IMR-90 (cell line): ENCODE results near the gene NHLH2. TPM values are rescaled to one million over a fixed set of nuclear protein-coding genes. Genes with fewer than 3 reads are reported as not detected.

ENCODE experiments used
- ATAC-seq: fragments of 200-7000 bp; cut with Tn5 transposase; 2 replicates; pipeline ENCODE4 v1.9.1; 2020; ENCODE audit warnings: low read depth, mild to moderate bottlenecking, moderate library complexity
- BruUV-seq: library from RNA; stranded (reverse); fragments of 400-500 nt; replicated peaks from 2 replicates; lab custom pipeline; 2021; lab: Mats Ljungman, UMichigan
- CTCF ChIA-PET: fragments of 300-600 bp; formaldehyde crosslinking; extraction: SDS; loops from one replicate; lab custom pipeline; 2021; ENCODE audit warnings: antibody characterized with exemption; lab: Yijun Ruan, JAX
- POLR2A ChIA-PET: fragments of 300-600 bp; sonication (Branson Sonifier 250); formaldehyde crosslinking; loops from one replicate; lab custom pipeline; 2022; ENCODE audit warnings: antibody characterized with exemption; ENCODE audit not compliant: unreplicated experiment; lab: Charles Lee
- DNase-seq: peaks from one replicate; pipeline ENCODE4 v3.0.0; 2013
- H2AFZ ChIP-seq: replicated peaks from 2 replicates; pipeline ENCODE3; 2013; ENCODE audit warnings: low read length, mild to moderate bottlenecking; ENCODE audit not compliant: poor library complexity
- H2AK5ac ChIP-seq: 2 replicates; pipeline ENCODE4 v1.6.1; 2013; ENCODE audit warnings: low read depth, low read length, inconsistent platforms
- H2AK9ac ChIP-seq: replicated peaks from 2 replicates; pipeline ENCODE3; 2013; ENCODE audit warnings: mild to moderate bottlenecking, low read depth, low read length, moderate library complexity; ENCODE audit not compliant: poor library complexity
- H2BK120ac ChIP-seq: 2 replicates; pipeline ENCODE4 v1.6.1; 2013; ENCODE audit warnings: low read depth, low read length, inconsistent platforms
- H2BK15ac ChIP-seq: 3 replicates; pipeline ENCODE4 v1.6.1; 2013; ENCODE audit warnings: low read depth, low read length, inconsistent platforms
- H2BK20ac ChIP-seq: 2 replicates; pipeline ENCODE4 v1.6.1; 2013; ENCODE audit warnings: low read depth, mild to moderate bottlenecking, inconsistent platforms, low read length, moderate library complexity
- H2BK5ac ChIP-seq: 2 replicates; pipeline ENCODE4 v1.6.1; 2013; ENCODE audit warnings: mild to moderate bottlenecking, low read depth, low read length, inconsistent platforms; ENCODE audit not compliant: poor library complexity, severe bottlenecking
- H3K14ac ChIP-seq: replicated peaks from 2 replicates; pipeline ENCODE4 v1.6.1; 2013; ENCODE audit warnings: low read depth, low read length, inconsistent platforms
- H3K18ac ChIP-seq: 2 replicates; pipeline ENCODE4 v1.6.1; 2013; ENCODE audit warnings: low read depth, low read length, control low read depth
- H3K23ac ChIP-seq: 2 replicates; pipeline ENCODE4 v1.6.1; 2013; ENCODE audit warnings: low read depth, low read length, inconsistent platforms
- H3K27ac ChIP-seq: 2 replicates; pipeline ENCODE4 v1.5.1; 2013; ENCODE audit warnings: mild to moderate bottlenecking, control low read depth, low read length; ENCODE audit not compliant: insufficient read depth
- H3K27me3 ChIP-seq: 2 replicates; pipeline ENCODE4 v1.6.1; 2013; ENCODE audit warnings: low read length; ENCODE audit not compliant: control insufficient read depth, insufficient read depth
- H3K36me3 ChIP-seq: 2 replicates; pipeline ENCODE4 v1.6.1; 2013; ENCODE audit warnings: low read length, mixed read lengths; ENCODE audit not compliant: control insufficient read depth, insufficient read depth
- H3K4ac ChIP-seq: 2 replicates; pipeline ENCODE4 v1.6.1; 2013; ENCODE audit warnings: low read depth, low read length, inconsistent platforms
- H3K4me1 ChIP-seq: 2 replicates; pipeline ENCODE4 v1.6.1; 2013; ENCODE audit warnings: low read length, mixed read lengths; ENCODE audit not compliant: control insufficient read depth, insufficient read depth
- H3K4me2 ChIP-seq: 2 replicates; pipeline ENCODE4 v1.6.1; 2013; ENCODE audit warnings: low read depth, mild to moderate bottlenecking, control low read depth, low read length, moderate library complexity
- H3K4me3 ChIP-seq: 2 replicates; pipeline ENCODE4 v1.5.1; 2013; ENCODE audit warnings: low read depth, mild to moderate bottlenecking, control low read depth, low read length, moderate library complexity; ENCODE audit not compliant: insufficient read depth
- H3K56ac ChIP-seq: 2 replicates; pipeline ENCODE4 v1.6.1; 2013; ENCODE audit warnings: low read length, inconsistent platforms; ENCODE audit not compliant: insufficient read depth; ENCODE audit errors: extremely low read depth
- H3K79me1 ChIP-seq, 2 experiments: 2 replicates each; pipeline ENCODE4 v1.6.1; 2013; ENCODE audit warnings: low read length in 2 of 2, inconsistent platforms in 1 of 2, low read depth in 1 of 2
- H3K9ac ChIP-seq: 2 replicates; pipeline ENCODE4 v1.6.1; 2013; ENCODE audit warnings: low read depth, low read length, control low read depth
- H3K9me1 ChIP-seq: 2 replicates; pipeline ENCODE4 v1.6.1; 2013; ENCODE audit warnings: low read length, inconsistent platforms; ENCODE audit not compliant: insufficient read depth
- H3K9me3 ChIP-seq: 2 replicates; pipeline ENCODE4 v1.6.1; 2013; ENCODE audit warnings: low read length; ENCODE audit not compliant: control insufficient read depth, insufficient read depth
- H4K20me1 ChIP-seq: 2 replicates; pipeline ENCODE4 v1.6.1; 2013; ENCODE audit warnings: low read length, inconsistent platforms; ENCODE audit not compliant: insufficient read depth
- H4K5ac ChIP-seq: 2 replicates; pipeline ENCODE4 v1.6.1; 2013; ENCODE audit warnings: mild to moderate bottlenecking, low read depth, low read length, control low read depth
- H4K8ac ChIP-seq, 2 experiments: 2 replicates each; pipeline ENCODE4 v1.6.1; 2013; ENCODE audit warnings: low read depth in 2 of 2, low read length in 2 of 2, control low read depth in 1 of 2, inconsistent platforms in 1 of 2
- H4K91ac ChIP-seq: 2 replicates; pipeline ENCODE4 v1.6.1; 2013; ENCODE audit warnings: low read depth, low read length, inconsistent platforms; ENCODE audit not compliant: insufficient read depth
- BHLHE40 ChIP-seq: fragments of 150-350 bp; IDR thresholded peaks from 2 replicates; pipeline ENCODE4 v1.6.1; 2016; ENCODE audit warnings: mild to moderate bottlenecking, low read depth, low read length
- CEBPB ChIP-seq: IDR thresholded peaks from 2 replicates; pipeline ENCODE4 v1.6.1; 2012; ENCODE audit warnings: low read depth, low read length, improper control_type of control experiment
- CHD1 ChIP-seq: IDR thresholded peaks from 2 replicates; pipeline ENCODE4 v1.6.1; 2012; ENCODE audit warnings: low read depth, low read length, improper control_type of control experiment
- CTCF ChIP-seq: conservative IDR thresholded peaks from 2 replicates; pipeline ENCODE4 v1.5.1; 2012; ENCODE audit warnings: mild to moderate bottlenecking, low read depth, low read length, improper control_type of control experiment
- ELK1 ChIP-seq: fragments of 150-350 bp; IDR thresholded peaks from 2 replicates; pipeline ENCODE4 v1.6.1; 2016; ENCODE audit warnings: low read depth, mild to moderate bottlenecking, low read length, moderate library complexity, borderline replicate concordance
- FOS ChIP-seq: fragments of 150-350 bp; IDR thresholded peaks from 2 replicates; pipeline ENCODE4 v1.6.1; 2016; ENCODE audit warnings: low read depth, low read length
- MAFK ChIP-seq: IDR thresholded peaks from 2 replicates; pipeline ENCODE4 v1.6.1; 2012; ENCODE audit warnings: low read depth, low read length, improper control_type of control experiment
- MAZ ChIP-seq: IDR thresholded peaks from 2 replicates; pipeline ENCODE4 v1.6.1; 2012; ENCODE audit warnings: low read depth, mild to moderate bottlenecking, low read length, improper control_type of control experiment, moderate library complexity, borderline replicate concordance
- MXI1 ChIP-seq: IDR thresholded peaks from 2 replicates; pipeline ENCODE4 v1.6.1; 2012; ENCODE audit warnings: low read depth, mild to moderate bottlenecking, low read length, moderate library complexity, borderline replicate concordance
- NFE2L2 ChIP-seq: fragments of 150-350 bp; IDR thresholded peaks from 2 replicates; pipeline ENCODE4 v1.6.1; 2016; ENCODE audit warnings: low read depth, mild to moderate bottlenecking, low read length
- POLR2A ChIP-seq: IDR thresholded peaks from 2 replicates; pipeline ENCODE4 v1.6.1; 2012; ENCODE audit warnings: mild to moderate bottlenecking, low read depth, low read length
- RAD21 ChIP-seq: IDR thresholded peaks from 2 replicates; pipeline ENCODE4 v1.6.1; 2012; ENCODE audit warnings: low read length, improper control_type of control experiment
- RCOR1 ChIP-seq: IDR thresholded peaks from 2 replicates; pipeline ENCODE4 v1.6.1; 2012; ENCODE audit warnings: mild to moderate bottlenecking, low read length, improper control_type of control experiment; ENCODE audit not compliant: insufficient replicate concordance
- RFX5 ChIP-seq: IDR thresholded peaks from 2 replicates; pipeline ENCODE4 v1.8.0; 2012; ENCODE audit warnings: low read depth, mild to moderate bottlenecking, low read length, moderate library complexity
- SMC3 ChIP-seq: fragments of 150-350 bp; IDR thresholded peaks from 2 replicates; pipeline ENCODE4 v1.6.1; 2016; ENCODE audit warnings: low read depth, mild to moderate bottlenecking, antibody characterized with exemption, low read length, moderate library complexity
- USF2 ChIP-seq: fragments of 150-350 bp; IDR thresholded peaks from 2 replicates; pipeline ENCODE4 v1.6.1; 2017; ENCODE audit warnings: mild to moderate bottlenecking, antibody characterized with exemption, low read length, low read depth
- WGBS, 2 experiments: methylation state at CpG; one replicate each; pipeline versions ENCODE4 v1.1.5 to v1.1.7; 2013; ENCODE audit warnings: missing lambda C conversion rate in 2 of 2; ENCODE audit not compliant: insufficient read length in 1 of 2; ENCODE audit errors: extremely low coverage in 2 of 2; 5-methylcytosine and 5-hydroxymethylcytosine counted together
- dilution Hi-C: fragments of 300-500 bp; cut with HindIII; formaldehyde crosslinking; loops from one replicate; pipeline ENCODE4 v1.14.3; 2018; ENCODE audit warnings: low sequenced_read_pairs; ENCODE audit not compliant: unreplicated experiment
- in situ Hi-C: fragments of 300-500 bp; cut with MboI; formaldehyde crosslinking; loops from 3 replicates; pipeline ENCODE4 v1.14.3; 2019; ENCODE audit warnings: low sequenced_read_pairs, inconsistent platforms, mixed read lengths
- intact Hi-C: fragments of 100-400 bp; cut with micrococcal nuclease; formaldehyde crosslinking; loops from 2 replicates; pipeline ENCODE4 v1.10.0; 2022
- polyA plus RNA-seq, 3 experiments: library from polyadenylated mRNA; depleted of rRNA; stranded (reverse); fragments of >200 nt; gene quantifications; 2 replicates each; pipeline ENCODE4 v1.2.3, GENCODE V29; 2012; ENCODE audit warnings: low replicate concordance in 1 of 3
- total RNA-seq: library from RNA; depleted of rRNA; stranded (reverse); fragments of >200 nt; gene quantifications from 2 replicates; pipeline ENCODE4 v1.2.3, GENCODE V29; 2012

NHLH2 gene
- total and polyA plus RNA-seq, 2 of the 4 experiments (the other 2 are of a cell fraction) = not detected

GRCh38 chr1:115791816-115792215, 49.1 kb downstream of the NHLH2 start:
- H3K4me1 ChIP-seq = no peaks in the 10 kb centered on the region
- no peaks in the 10 kb centered on the region for H3K9me1 ChIP-seq
- in situ Hi-C loops = no loop called here
- H2BK120ac ChIP-seq = no peak overlapping the region
- ChIA-PET CTCF (no interaction called here), POLR2A (no interaction called here)
- H2BK5ac ChIP-seq = no peak overlapping the region
- H3K23ac ChIP-seq = no peak overlapping the region
- ATAC-seq = no peak
- no peaks in the 10 kb centered on the region for H4K20me1 ChIP-seq
- no peak overlapping the region for H3K4me3 ChIP-seq
- H3K14ac ChIP-seq = no peak overlapping the region
- H4K5ac ChIP-seq = no peak overlapping the region
- TF ChIP-seq ELK1 = no peak
- no peak for TF ChIP-seq CEBPB
- TF ChIP-seq RAD21 = no peak
- TF ChIP-seq SMC3 = no peak
- no peak for TF ChIP-seq MXI1
- no peak for TF ChIP-seq POLR2A
- TF ChIP-seq CTCF = no peak
- no peak for TF ChIP-seq RFX5
- no peak for TF ChIP-seq BHLHE40
- no peak for TF ChIP-seq CHD1
- no peak for TF ChIP-seq MAFK
- no peak for TF ChIP-seq RCOR1
- no peak for TF ChIP-seq FOS
- TF ChIP-seq MAZ = no peak
- no peak for TF ChIP-seq NFE2L2
- no peak for TF ChIP-seq USF2
- no peak overlapping the region for H2AK9ac ChIP-seq
- no peaks in the 10 kb centered on the region for H3K9me3 ChIP-seq
- no peak overlapping the region for H2BK20ac ChIP-seq
- no peak overlapping the region for H3K4ac ChIP-seq
- no peaks in the 10 kb centered on the region for H3K36me3 ChIP-seq
- no peak for DNase-seq
- intact Hi-C loops = no loop called here
- H3K27ac ChIP-seq = no peak overlapping the region
- no peak overlapping the region for H3K9ac ChIP-seq
- no TSS peak for BruUV-seq
- H3K79me1 ChIP-seq = no peaks in the 10 kb centered on the region
- H4K91ac ChIP-seq = no peak overlapping the region
- H2BK15ac ChIP-seq = no peak overlapping the region
- WGBS, 2 experiments = no CpG with 5 or more reads among the region's 3 CpGs
- dilution Hi-C loops = no loop called here
- H2AFZ ChIP-seq = no peak overlapping the region
- no peak overlapping the region for H3K18ac ChIP-seq
- H3K4me2 ChIP-seq = no peak overlapping the region
- H2AK5ac ChIP-seq = no peak overlapping the region
- no peak overlapping the region for H4K8ac ChIP-seq
- H3K56ac ChIP-seq = no peak overlapping the region
- H3K27me3 ChIP-seq = peaks cover 13% of the 10 kb centered on the region
